Fibroblast of lung (primary cell): ENCODE measurements around the gene HIPK2. TPM values are rescaled to one million over a fixed set of nuclear protein-coding genes. Genes with fewer than 3 reads are reported as not detected.
"Not testable (repeated sequence)": the region's sequence is repeated elsewhere in the genome, so short reads cannot be mapped to it uniquely, and the experiment has no call there.

Source experiments
- DNase-seq, 2 donors: peaks; one replicate each; pipeline versions ENCODE4 v3.0.0 to v3.0.0-alpha.2; 2010; ENCODE audit warnings: low read depth in 2 of 2
- H2AFZ ChIP-seq: 2 replicates; pipeline ENCODE4 v1.5.1; 2012; ENCODE audit warnings: low read length, control low read depth, inconsistent platforms
- H3K27ac ChIP-seq: 2 replicates; pipeline ENCODE4 v1.5.1; 2011; ENCODE audit warnings: low read length, control low read depth; ENCODE audit not compliant: insufficient read depth
- H3K27me3 ChIP-seq: 2 replicates; pipeline ENCODE4 v1.5.1; 2011; ENCODE audit warnings: mild to moderate bottlenecking, low read length; ENCODE audit not compliant: control insufficient read depth, insufficient read depth
- H3K36me3 ChIP-seq: 2 replicates; pipeline ENCODE4 v1.5.1; 2011; ENCODE audit warnings: low read length; ENCODE audit not compliant: control insufficient read depth, insufficient read depth
- H3K4me1 ChIP-seq: 2 replicates; pipeline ENCODE4 v1.5.1; 2011; ENCODE audit warnings: low read length; ENCODE audit not compliant: control insufficient read depth, insufficient read depth; ENCODE audit errors: extremely low read depth
- H3K4me2 ChIP-seq: 2 replicates; pipeline ENCODE4 v1.5.1; 2011; ENCODE audit warnings: low read length, control low read depth; ENCODE audit not compliant: insufficient read depth; ENCODE audit errors: extremely low read depth
- H3K4me3 ChIP-seq, 4 experiments: fragments of 200-600 bp in 1 of 4; sonication (generic) in 1 of 4; replicated peaks in 1 of 4; 2 replicates each; pipeline ENCODE4 v1.5.1; 2011 to 2016; ENCODE audit warnings: low read length in 4 of 4, low read depth in 3 of 4, mild to moderate bottlenecking in 3 of 4, control low read depth in 2 of 4, inconsistent platforms in 1 of 4, mixed read lengths in 1 of 4; ENCODE audit not compliant: insufficient read depth in 1 of 4; ENCODE audit errors: control extremely low read depth in 1 of 4
- H3K79me2 ChIP-seq: 2 replicates; pipeline ENCODE4 v1.5.1; 2012; ENCODE audit warnings: mild to moderate bottlenecking, low read length, inconsistent platforms; ENCODE audit not compliant: control insufficient read depth, insufficient read depth
- H3K9ac ChIP-seq: 2 replicates; pipeline ENCODE4 v1.5.1; 2011; ENCODE audit warnings: mild to moderate bottlenecking, low read length, control low read depth; ENCODE audit not compliant: insufficient read depth
- H3K9me3 ChIP-seq: 2 replicates; pipeline ENCODE4 v1.5.1; 2012; ENCODE audit warnings: low read depth, low read length; ENCODE audit not compliant: control insufficient read depth, insufficient read depth
- H4K20me1 ChIP-seq: 2 replicates; pipeline ENCODE4 v1.5.1; 2011; ENCODE audit warnings: low read length; ENCODE audit not compliant: control insufficient read depth, insufficient read depth; ENCODE audit errors: extremely low read depth
- EZH2 ChIP-seq: IDR thresholded peaks from 2 replicates; pipeline ENCODE4 v1.5.1; 2012; ENCODE audit warnings: low read length, control low read depth, mild to moderate bottlenecking; ENCODE audit errors: missing control alignments
- polyA plus RNA-seq, 2 donors: library from polyadenylated mRNA; depleted of rRNA in 1 of 2; stranded (reverse) in 1 of 2; unstranded in 1 of 2; fragments of >200 nt; gene quantifications; 2 replicates each; pipeline ENCODE4 v1.2.1, GENCODE V29; 2011 to 2012; ENCODE audit warnings: missing spikeins in 1 of 2
- total RNA-seq: library from RNA; depleted of rRNA; stranded (reverse); fragments of >200 nt; gene quantifications from 2 replicates; pipeline ENCODE4 v1.2.1, GENCODE V29; 2014
- TF ChIP-seq, protein P1 (sequence below), 2 donors: IDR thresholded peaks in 1 of 2; conservative IDR thresholded peaks in 1 of 2; 1 replicate in 1 of 2; 2 replicates in 1 of 2; pipeline ENCODE4 v1.5.1; 2011 to 2012; ENCODE audit warnings: low read length in 2 of 2, control low read depth in 1 of 2, inconsistent platforms in 1 of 2, low read depth in 1 of 2, mild to moderate bottlenecking in 1 of 2

HIPK2 gene
- total and polyA plus RNA-seq, 2 donors (not counting 1 experiment from before 2014, with no cell fraction given): 10.1 to 11.1 TPM

DNA sequence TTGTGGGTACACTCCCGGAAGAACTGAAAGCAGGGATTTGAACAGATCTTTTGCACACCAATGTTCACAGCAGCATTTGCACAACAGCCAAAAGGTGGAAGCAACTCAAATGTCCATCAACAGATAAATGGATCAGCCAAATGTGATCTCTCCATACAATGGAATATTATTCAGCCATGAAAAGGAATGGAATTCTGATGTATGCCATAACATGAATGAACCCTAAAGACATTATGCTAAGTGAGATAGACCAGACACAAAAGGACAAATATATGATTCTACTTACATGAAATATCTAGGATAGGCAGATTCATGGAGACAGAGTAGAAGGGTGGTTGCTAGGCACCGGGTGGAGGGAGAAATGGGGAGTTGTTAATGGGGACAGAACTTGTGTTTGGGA, 217.6 kb downstream of the HIPK2 start:
- Histone ChIP-seq H3K4me3 (no peak overlapping the region), H4K20me1 (no peaks in the 10 kb centered on the region), H3K9me3 (no peaks in the 10 kb centered on the region), H3K9ac (no peak overlapping the region), H3K27ac (no peak overlapping the region), H3K4me2 (no peak overlapping the region), H3K4me1 (no peaks in the 10 kb centered on the region), H3K27me3 (no peaks in the 10 kb centered on the region), H3K36me3 (no peaks in the 10 kb centered on the region), H3K79me2 (no peaks in the 10 kb centered on the region), H2AFZ (no peak overlapping the region)
- no peak for TF ChIP-seq EZH2
- TF ChIP-seq, protein P1, sequence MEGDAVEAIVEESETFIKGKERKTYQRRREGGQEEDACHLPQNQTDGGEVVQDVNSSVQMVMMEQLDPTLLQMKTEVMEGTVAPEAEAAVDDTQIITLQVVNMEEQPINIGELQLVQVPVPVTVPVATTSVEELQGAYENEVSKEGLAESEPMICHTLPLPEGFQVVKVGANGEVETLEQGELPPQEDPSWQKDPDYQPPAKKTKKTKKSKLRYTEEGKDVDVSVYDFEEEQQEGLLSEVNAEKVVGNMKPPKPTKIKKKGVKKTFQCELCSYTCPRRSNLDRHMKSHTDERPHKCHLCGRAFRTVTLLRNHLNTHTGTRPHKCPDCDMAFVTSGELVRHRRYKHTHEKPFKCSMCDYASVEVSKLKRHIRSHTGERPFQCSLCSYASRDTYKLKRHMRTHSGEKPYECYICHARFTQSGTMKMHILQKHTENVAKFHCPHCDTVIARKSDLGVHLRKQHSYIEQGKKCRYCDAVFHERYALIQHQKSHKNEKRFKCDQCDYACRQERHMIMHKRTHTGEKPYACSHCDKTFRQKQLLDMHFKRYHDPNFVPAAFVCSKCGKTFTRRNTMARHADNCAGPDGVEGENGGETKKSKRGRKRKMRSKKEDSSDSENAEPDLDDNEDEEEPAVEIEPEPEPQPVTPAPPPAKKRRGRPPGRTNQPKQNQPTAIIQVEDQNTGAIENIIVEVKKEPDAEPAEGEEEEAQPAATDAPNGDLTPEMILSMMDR (conservative IDR thresholded peaks at IDR 0.05 in 1 of 2, IDR thresholded peaks at IDR 0.05 in 1 of 2; ENCODE audit: low read depth in 1 of 2, low read length in 2 of 2): no peak
- DNase-seq: no peak

DNA sequence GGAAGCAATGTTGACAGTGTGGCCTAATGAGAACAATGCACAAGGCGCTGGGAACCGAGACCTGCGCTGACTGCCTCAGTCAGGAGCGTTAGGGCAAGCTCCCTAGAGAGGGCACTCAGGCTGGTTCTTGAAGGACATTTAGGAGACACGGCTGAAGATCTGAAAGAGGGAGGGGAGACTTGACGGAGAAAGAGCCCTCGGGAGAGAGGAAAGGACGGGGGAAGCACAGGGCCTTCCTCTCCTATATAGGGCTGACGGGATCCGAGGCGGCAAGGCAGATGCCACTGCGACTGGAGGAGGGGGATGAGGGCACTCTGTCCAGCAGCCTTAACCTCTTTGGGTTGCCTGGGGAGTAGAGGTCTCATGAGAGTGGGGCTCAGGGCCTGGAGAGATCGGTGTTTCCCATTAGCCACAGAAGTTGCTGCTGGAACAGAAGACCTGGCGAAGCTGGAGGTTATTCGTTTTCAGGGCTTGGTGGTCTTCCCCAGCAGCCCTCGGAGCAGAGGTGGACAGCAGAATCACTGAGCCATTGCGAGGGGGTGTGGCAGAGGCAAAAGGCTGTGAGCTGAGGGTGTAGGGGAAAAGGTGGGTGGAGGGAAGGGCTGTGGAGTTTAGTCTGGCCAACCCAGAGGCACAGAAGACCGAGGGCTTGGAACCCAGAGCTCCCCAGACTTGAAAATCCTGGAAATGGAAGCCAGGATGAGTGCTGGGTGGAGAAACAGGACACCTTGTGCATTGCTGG, 218.3 kb downstream of the HIPK2 start:
- Histone ChIP-seq H3K4me1 (no peaks in the 10 kb centered on the region), H3K27me3 (no peaks in the 10 kb centered on the region), H3K9me3 (no peaks in the 10 kb centered on the region), H2AFZ (no peak overlapping the region), H3K4me3 (no peak overlapping the region), H3K36me3 (no peaks in the 10 kb centered on the region), H3K27ac (no peak overlapping the region), H3K4me2 (no peak overlapping the region), H3K9ac (no peak overlapping the region), H4K20me1 (no peaks in the 10 kb centered on the region), H3K79me2 (no peaks in the 10 kb centered on the region)
- TF ChIP-seq, protein P1 (conservative IDR thresholded peaks at IDR 0.05 in 1 of 2, IDR thresholded peaks at IDR 0.05 in 1 of 2; ENCODE audit: low read depth in 1 of 2, low read length in 2 of 2): no peak
- no peak for TF ChIP-seq EZH2
- no peak for DNase-seq

DNA sequence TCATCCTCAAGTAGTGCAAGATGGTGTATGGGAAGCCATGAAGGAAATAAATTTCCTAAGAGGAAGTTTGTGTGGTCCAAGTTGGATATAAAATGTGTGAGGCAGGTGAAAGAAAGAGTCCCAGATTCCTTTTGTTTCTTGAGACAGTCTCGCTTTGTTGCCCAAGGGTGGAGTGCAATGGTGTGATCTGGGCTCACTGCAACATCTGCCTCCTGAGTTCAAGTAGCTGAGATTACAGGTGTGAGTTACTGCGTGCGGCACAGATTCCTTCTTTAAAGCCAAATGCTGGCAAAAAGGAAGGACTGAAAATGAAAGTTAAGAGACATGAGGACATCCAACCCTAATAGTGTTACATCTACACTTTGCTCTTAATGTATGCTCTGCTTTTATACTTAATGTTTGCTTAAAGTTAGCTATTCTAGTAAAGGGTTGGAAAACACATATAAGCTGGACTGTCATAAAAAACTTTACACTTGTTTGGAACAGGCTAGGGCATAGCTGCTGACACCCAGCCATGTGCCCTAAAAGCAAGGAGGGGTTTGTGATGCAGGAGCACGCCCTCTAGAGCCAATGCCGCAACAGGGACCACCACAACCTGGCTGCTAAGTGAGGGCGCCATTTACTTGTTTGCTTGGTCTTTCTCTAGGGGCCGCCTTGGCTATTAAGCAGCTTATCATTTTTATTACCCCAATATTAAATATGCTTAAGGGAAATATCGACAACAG, 219.8 kb downstream of the HIPK2 start:
- H3K9me3 ChIP-seq: no peaks in the 10 kb centered on the region
- H3K4me3 ChIP-seq: no peak overlapping the region
- no peaks in the 10 kb centered on the region for H4K20me1 ChIP-seq
- no peak overlapping the region for H3K27ac ChIP-seq
- H3K4me1 ChIP-seq: no peaks in the 10 kb centered on the region
- H3K36me3 ChIP-seq: no peaks in the 10 kb centered on the region
- no peak for DNase-seq
- no peak overlapping the region for H3K4me2 ChIP-seq
- TF ChIP-seq, protein P1 (conservative IDR thresholded peaks at IDR 0.05 in 1 of 2, IDR thresholded peaks at IDR 0.05 in 1 of 2; ENCODE audit: low read depth in 1 of 2, low read length in 2 of 2): no peak
- no peak for TF ChIP-seq EZH2
- H2AFZ ChIP-seq: no peak overlapping the region
- H3K27me3 ChIP-seq: no peaks in the 10 kb centered on the region
- H3K79me2 ChIP-seq: no peaks in the 10 kb centered on the region
- H3K9ac ChIP-seq: no peak overlapping the region

DNA sequence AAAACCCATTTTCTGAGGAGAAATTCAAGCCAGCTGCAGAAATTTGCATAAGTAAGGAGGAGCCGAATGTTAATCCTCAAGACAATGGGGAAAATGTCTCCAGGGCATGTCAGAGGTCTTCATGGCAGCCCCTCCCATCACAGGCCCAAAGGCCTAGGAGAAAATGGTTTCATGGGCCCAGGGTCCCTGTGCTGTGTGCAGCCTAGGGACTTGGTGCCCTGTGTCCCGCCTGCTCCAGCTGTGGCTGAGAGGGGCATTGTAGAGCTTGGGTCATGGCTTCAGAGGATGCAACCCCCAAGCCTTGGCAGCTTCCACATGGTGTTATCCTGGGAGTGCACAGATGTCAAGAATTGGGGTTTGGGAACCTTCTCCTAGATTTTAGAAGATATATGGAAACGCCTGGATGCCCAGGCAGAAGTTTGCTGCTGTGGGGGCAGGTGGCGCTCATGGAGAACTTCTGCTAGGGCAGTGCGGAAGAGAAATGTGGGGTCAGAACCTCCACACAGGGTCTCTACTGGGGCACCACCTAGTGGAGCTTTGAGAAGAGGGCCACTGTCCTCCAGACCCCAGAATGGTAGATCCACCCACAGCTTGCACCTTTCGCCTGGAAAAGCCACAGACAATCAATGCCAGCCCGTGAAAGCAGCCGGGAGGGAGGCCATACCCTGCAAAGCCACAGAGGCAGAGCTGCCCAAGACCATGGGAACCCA, 223.7 kb downstream of the HIPK2 start:
- not testable (repeated sequence) for DNase-seq, H4K20me1 ChIP-seq

More for the DNA sequence above, 223.7 kb downstream of the HIPK2 start:
- H3K9me3 ChIP-seq, H3K4me1 ChIP-seq, H3K4me3 ChIP-seq, H3K27me3 ChIP-seq, H3K4me2 ChIP-seq, H3K36me3 ChIP-seq, H2AFZ ChIP-seq, H3K79me2 ChIP-seq, H3K27ac ChIP-seq, H3K9ac ChIP-seq: not testable (repeated sequence)
